ENCODE results near the gene PTX3. TPM values are rescaled to one million over a fixed set of nuclear protein-coding genes. Genes with fewer than 3 reads are reported as not detected.

PTX3 gene
- total and polyA plus RNA-seq, 2 of the 13 experiments (the other 11 are each of a cell fraction or from before 2014, with no cell fraction given) = not detected

DNA sequence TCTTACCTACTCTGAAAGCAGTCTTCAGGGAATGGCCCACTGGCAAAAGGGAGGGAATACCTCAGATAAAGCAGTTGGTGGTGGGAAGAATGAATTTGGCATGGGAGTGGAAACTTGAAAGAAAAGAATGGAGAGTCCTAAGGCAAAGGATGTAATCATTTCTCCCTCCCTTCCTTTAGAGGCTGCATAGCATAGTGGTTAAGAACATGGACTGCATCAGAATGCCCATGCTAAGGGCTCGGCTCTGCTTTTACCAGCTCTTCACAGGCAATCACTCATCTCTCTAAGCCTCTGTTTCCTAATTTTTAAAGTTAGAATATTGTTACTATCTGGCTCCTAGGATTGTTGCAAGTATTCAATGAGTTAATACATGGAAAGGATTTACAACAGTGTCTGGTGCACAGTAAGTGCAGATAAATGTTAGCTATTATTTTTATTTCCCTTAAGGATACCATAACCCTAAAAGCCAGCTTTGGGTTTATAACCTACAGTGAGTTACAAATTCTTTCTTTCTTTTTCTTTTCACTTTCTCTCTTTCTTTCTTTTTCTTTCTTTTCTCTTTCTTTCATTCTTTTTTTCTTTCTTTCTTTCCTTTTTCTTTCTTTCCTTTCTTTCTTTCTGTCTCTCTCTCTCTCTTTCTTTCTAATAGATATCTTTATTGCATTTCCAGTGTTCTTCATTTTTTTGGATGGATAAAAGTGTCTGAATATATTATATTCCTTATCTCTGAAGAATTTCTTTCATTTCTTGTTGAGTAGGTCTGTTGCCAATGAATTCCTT, 43.0 kb downstream of the PTX3 start:
- Histone ChIP-seq H4K20me1 (ENCODE audit: insufficient read depth, low read length) (no peaks in the 10 kb centered on the region), H3K4me3 (replicated peaks in 1 of 3; ENCODE audit: insufficient read depth in 1 of 3, low read depth in 2 of 3, low read length in 3 of 3) (no peak overlapping the region), H3K4me2 (ENCODE audit: low read depth, low read length) (no peak overlapping the region), H3K36me3 (replicated peaks in 1 of 2; ENCODE audit: control insufficient read depth in 1 of 2, insufficient read depth in 2 of 2, low read length in 2 of 2) (no peaks in the 10 kb centered on the region), H2AFZ (ENCODE audit: low read length) (no peak overlapping the region), H3K79me2 (ENCODE audit: insufficient read depth, low read length) (no peaks in the 10 kb centered on the region), H3K9ac (ENCODE audit: insufficient read depth, low read depth, low read length) (no peak overlapping the region), H3K9me3 (ENCODE audit: low read length) (no peaks in the 10 kb centered on the region), H3K27me3 (ENCODE audit: control insufficient read depth in 1 of 2, insufficient read depth in 2 of 2, low read length in 2 of 2) (no peaks in the 10 kb centered on the region), H3K27ac (ENCODE audit: extremely low read length, insufficient read depth, low read length) (no peak overlapping the region), H3K4me1 (ENCODE audit: insufficient read depth, low read length) (no peaks in the 10 kb centered on the region)
- in situ Hi-C loops (cut with HindIII; ENCODE audit: extremely low pct_ligation_motif_present, low pct_unique_long_range_greater_than_20kb) (no loop called here), intact Hi-C loops (cut with micrococcal nuclease; ENCODE audit: unreplicated experiment) (no loop called here)
- TF ChIP-seq ZNF605 (CRISPR knock-in tag; IDR thresholded peaks at IDR 0.05) = no peak
- no TSS peak for BruUV-seq (replicated peaks)
- no peak for ATAC-seq
- CTCF ChIA-PET (ENCODE audit: low intra/inter-chr PET ratio, low total read pairs) = no interaction called here
- no peak for FAIRE-seq
- DNase-seq (ENCODE audit: low spot score) = no peak
- POLR2A ChIA-PET = no interaction called here
- WGBS (ENCODE audit: low lambda C conversion rate) = 8% methylated on average over 1 of the region's 1 CpG

DNA sequence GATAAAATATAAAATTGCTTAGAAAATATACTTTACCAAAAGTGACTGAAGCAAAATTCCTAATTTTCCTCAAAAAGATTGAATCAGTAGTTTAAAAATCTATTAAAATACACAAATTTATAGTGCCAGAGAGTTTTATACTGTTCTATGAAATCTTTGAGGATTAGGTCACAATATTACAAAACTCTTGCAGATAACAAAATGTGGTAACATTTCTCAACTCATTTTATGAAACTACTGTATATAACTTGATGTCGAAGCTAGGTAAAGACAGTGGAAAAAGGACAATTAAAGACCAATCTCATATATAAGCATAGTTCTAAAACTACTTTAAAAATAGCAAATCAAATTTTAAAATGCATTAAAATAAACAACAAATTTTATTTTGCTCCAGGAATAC, 50.7 kb downstream of the PTX3 start:
- H2AFZ ChIP-seq (ENCODE audit: low read length) = no peak overlapping the region
- in situ Hi-C loops (cut with HindIII; ENCODE audit: extremely low pct_ligation_motif_present, low pct_unique_long_range_greater_than_20kb) = no loop called here
- H3K36me3 ChIP-seq (replicated peaks in 1 of 2; ENCODE audit: control insufficient read depth in 1 of 2, insufficient read depth in 2 of 2, low read length in 2 of 2) = no peaks in the 10 kb centered on the region
- POLR2A ChIA-PET = no interaction called here
- H4K20me1 ChIP-seq (ENCODE audit: insufficient read depth, low read length) = no peaks in the 10 kb centered on the region
- FAIRE-seq (no peak), ATAC-seq (no peak), DNase-seq (ENCODE audit: low spot score) (no peak)
- no peaks in the 10 kb centered on the region for H3K4me1 ChIP-seq (ENCODE audit: insufficient read depth, low read length)
- no peak overlapping the region for H3K27ac ChIP-seq (ENCODE audit: extremely low read length, insufficient read depth, low read length)
- H3K4me2 ChIP-seq (ENCODE audit: low read depth, low read length) = no peak overlapping the region
- H3K9ac ChIP-seq (ENCODE audit: insufficient read depth, low read depth, low read length) = no peak overlapping the region
- H3K27me3 ChIP-seq (ENCODE audit: control insufficient read depth in 1 of 2, insufficient read depth in 2 of 2, low read length in 2 of 2) = no peaks in the 10 kb centered on the region
- CTCF ChIA-PET (ENCODE audit: low intra/inter-chr PET ratio, low total read pairs) = no interaction called here
- H3K9me3 ChIP-seq (ENCODE audit: low read length) = no peaks in the 10 kb centered on the region
- no TSS peak for BruUV-seq (replicated peaks)
- no peaks in the 10 kb centered on the region for H3K79me2 ChIP-seq (ENCODE audit: insufficient read depth, low read length)
- intact Hi-C loops (cut with micrococcal nuclease; ENCODE audit: unreplicated experiment) = no loop called here
- no peak overlapping the region for H3K4me3 ChIP-seq (replicated peaks in 1 of 3; ENCODE audit: insufficient read depth in 1 of 3, low read depth in 2 of 3, low read length in 3 of 3)
- 5% methylated on average over 1 of the region's 1 CpG for WGBS (ENCODE audit: low lambda C conversion rate)
- TF ChIP-seq, protein P1, sequence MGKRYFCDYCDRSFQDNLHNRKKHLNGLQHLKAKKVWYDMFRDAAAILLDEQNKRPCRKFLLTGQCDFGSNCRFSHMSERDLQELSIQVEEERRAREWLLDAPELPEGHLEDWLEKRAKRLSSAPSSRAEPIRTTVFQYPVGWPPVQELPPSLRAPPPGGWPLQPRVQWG (CRISPR knock-in tag; IDR thresholded peaks at IDR 0.05; ENCODE audit: borderline replicate concordance, low read depth) = no peak
- TF ChIP-seq ZNF644 (CRISPR knock-in tag; IDR thresholded peaks at IDR 0.05; ENCODE audit: low read depth) (no peak), EED (CRISPR knock-in tag; IDR thresholded peaks at IDR 0.05) (no peak), SOX6 (IDR thresholded peaks at IDR 0.05) (no peak), SOX6 (CRISPR knock-in tag; IDR thresholded peaks at IDR 0.05) (no peak), EEA1 (CRISPR knock-in tag; IDR thresholded peaks at IDR 0.05; ENCODE audit: borderline replicate concordance) (no peak), SCMH1 (CRISPR knock-in tag; IDR thresholded peaks at IDR 0.05; ENCODE audit: borderline replicate concordance) (no peak), ZNF839 (CRISPR knock-in tag; IDR thresholded peaks at IDR 0.05; ENCODE audit: borderline replicate concordance) (no peak), NFRKB (IDR thresholded peaks at IDR 0.05) (no peak), SRY (CRISPR knock-in tag; IDR thresholded peaks at IDR 0.05) (no peak), XBP1 (CRISPR knock-in tag; IDR thresholded peaks at IDR 0.05) (no peak), ZNF354B (CRISPR knock-in tag; IDR thresholded peaks at IDR 0.05) (no peak), ZNF326 (CRISPR knock-in tag; IDR thresholded peaks at IDR 0.05; ENCODE audit: borderline replicate concordance) (no peak)
- TF ChIP-seq, protein P2, sequence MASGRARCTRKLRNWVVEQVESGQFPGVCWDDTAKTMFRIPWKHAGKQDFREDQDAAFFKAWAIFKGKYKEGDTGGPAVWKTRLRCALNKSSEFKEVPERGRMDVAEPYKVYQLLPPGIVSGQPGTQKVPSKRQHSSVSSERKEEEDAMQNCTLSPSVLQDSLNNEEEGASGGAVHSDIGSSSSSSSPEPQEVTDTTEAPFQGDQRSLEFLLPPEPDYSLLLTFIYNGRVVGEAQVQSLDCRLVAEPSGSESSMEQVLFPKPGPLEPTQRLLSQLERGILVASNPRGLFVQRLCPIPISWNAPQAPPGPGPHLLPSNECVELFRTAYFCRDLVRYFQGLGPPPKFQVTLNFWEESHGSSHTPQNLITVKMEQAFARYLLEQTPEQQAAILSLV (CRISPR knock-in tag; IDR thresholded peaks at IDR 0.05; ENCODE audit: borderline replicate concordance) = no peak
- TF ChIP-seq, protein P3, sequence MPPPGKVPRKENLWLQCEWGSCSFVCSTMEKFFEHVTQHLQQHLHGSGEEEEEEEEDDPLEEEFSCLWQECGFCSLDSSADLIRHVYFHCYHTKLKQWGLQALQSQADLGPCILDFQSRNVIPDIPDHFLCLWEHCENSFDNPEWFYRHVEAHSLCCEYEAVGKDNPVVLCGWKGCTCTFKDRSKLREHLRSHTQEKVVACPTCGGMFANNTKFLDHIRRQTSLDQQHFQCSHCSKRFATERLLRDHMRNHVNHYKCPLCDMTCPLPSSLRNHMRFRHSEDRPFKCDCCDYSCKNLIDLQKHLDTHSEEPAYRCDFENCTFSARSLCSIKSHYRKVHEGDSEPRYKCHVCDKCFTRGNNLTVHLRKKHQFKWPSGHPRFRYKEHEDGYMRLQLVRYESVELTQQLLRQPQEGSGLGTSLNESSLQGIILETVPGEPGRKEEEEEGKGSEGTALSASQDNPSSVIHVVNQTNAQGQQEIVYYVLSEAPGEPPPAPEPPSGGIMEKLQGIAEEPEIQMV (CRISPR knock-in tag; IDR thresholded peaks at IDR 0.05; ENCODE audit: low read depth) = no peak
- TF ChIP-seq, protein P4, sequence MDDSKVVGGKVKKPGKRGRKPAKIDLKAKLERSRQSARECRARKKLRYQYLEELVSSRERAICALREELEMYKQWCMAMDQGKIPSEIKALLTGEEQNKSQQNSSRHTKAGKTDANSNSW (CRISPR knock-in tag; IDR thresholded peaks at IDR 0.05; ENCODE audit: borderline replicate concordance) = no peak
